ENCODE measurements around the gene GCNT3. TPM values are rescaled to one million over a fixed set of nuclear protein-coding genes. Genes with fewer than 3 reads are reported as not detected.

The GCNT3 gene
- total RNA-seq (under 1 TPM in 2 of 4 donors, not detected in 2; 0.06 to 0.53 TPM), polyA plus RNA-seq (0.02 TPM)
- long read RNA-seq, donor 1: 0 reads
- long read RNA-seq, donor 2: 0 reads
- long read RNA-seq, donor 3: 0 reads
- long read RNA-seq, donor 4: 0 reads

- Histone ChIP-seq H3K9me3 (ENCODE audit: control insufficient read depth, low read length) (no peaks in the 10 kb centered on the region), H3K27me3 (ENCODE audit: control insufficient read depth, insufficient read depth) (no peaks in the 10 kb centered on the region), H3K27ac (ENCODE audit: low read length) (no peak within 1 kb of the TSS), H3K4me3 (ENCODE audit: low read length) (no peak within 1 kb of the TSS), H3K4me1 (ENCODE audit: control insufficient read depth, insufficient read depth, low read length) (no peaks in the 10 kb centered on the region)
- WGBS: 75% methylated on average over 8 of the region's 8 CpGs
- intact Hi-C loops (cut with DNase I): no loop called here
- ATAC-seq (no peak), DNase-seq (no peak)
Observed at GRCh38 chr15:59611276-59612260, at the start of gene GCNT3. GCNT3 (plus strand) TSS chr15:59611783; CDS start chr15:59618239, 6,456 bp downstream.

GRCh38 chr15:59562448-59563186 lies 49.0 kb upstream of the GCNT3 start:
- Histone ChIP-seq H3K27ac (ENCODE audit: low read length) (no peak overlapping the region), H3K9me3 (ENCODE audit: control insufficient read depth, low read length) (no peaks in the 10 kb centered on the region), H3K4me3 (ENCODE audit: low read length) (no peak overlapping the region), H3K4me1 (ENCODE audit: control insufficient read depth, insufficient read depth, low read length) (no peaks in the 10 kb centered on the region), H3K27me3 (ENCODE audit: control insufficient read depth, insufficient read depth) (no peaks in the 10 kb centered on the region)
- ATAC-seq (no peak), DNase-seq (no peak)
- WGBS: 94% methylated on average over 2 of the region's 2 CpGs
- intact Hi-C loops (cut with DNase I): no loop called here

- no peak for ATAC-seq
- H3K4me3 ChIP-seq (ENCODE audit: low read length): no peak overlapping the region
- H3K27ac ChIP-seq (ENCODE audit: low read length): no peak overlapping the region
- 92% methylated on average over 4 of the region's 4 CpGs for WGBS
- H3K4me1 ChIP-seq (ENCODE audit: control insufficient read depth, insufficient read depth, low read length): no peaks in the 10 kb centered on the region
- intact Hi-C loops (cut with DNase I): no loop called here
- no peaks in the 10 kb centered on the region for H3K9me3 ChIP-seq (ENCODE audit: control insufficient read depth, low read length)
- no peaks in the 10 kb centered on the region for H3K27me3 ChIP-seq (ENCODE audit: control insufficient read depth, insufficient read depth)
- DNase-seq: no peak
Observed at GRCh38 chr15:59565299-59565698, 46.3 kb upstream of the GCNT3 start.

- DNase-seq (no peak), ATAC-seq (no peak)
- Histone ChIP-seq H3K4me3 (ENCODE audit: low read length) (no peak overlapping the region), H3K27ac (ENCODE audit: low read length) (no peak overlapping the region), H3K9me3 (ENCODE audit: control insufficient read depth, low read length) (no peaks in the 10 kb centered on the region), H3K27me3 (ENCODE audit: control insufficient read depth, insufficient read depth) (no peaks in the 10 kb centered on the region), H3K4me1 (ENCODE audit: control insufficient read depth, insufficient read depth, low read length) (no peaks in the 10 kb centered on the region)
- WGBS: 94% methylated on average over 1 of the region's 1 CpG
- intact Hi-C loops (cut with DNase I): no loop called here
Observed at GRCh38 chr15:59567324-59567723, 44.3 kb upstream of the GCNT3 start.

GRCh38 chr15:59569477-59569876 lies 42.1 kb upstream of the GCNT3 start:
- no peak overlapping the region for H3K4me3 ChIP-seq (ENCODE audit: low read length)
- H3K27ac ChIP-seq (ENCODE audit: low read length): no peak overlapping the region
- DNase-seq (no peak), ATAC-seq (no peak)
- 79% methylated on average over 8 of the region's 8 CpGs for WGBS
- H3K9me3 ChIP-seq (ENCODE audit: control insufficient read depth, low read length): no peaks in the 10 kb centered on the region
- intact Hi-C loops (cut with DNase I): no loop called here
- no peaks in the 10 kb centered on the region for H3K4me1 ChIP-seq (ENCODE audit: control insufficient read depth, insufficient read depth, low read length)
- H3K27me3 ChIP-seq (ENCODE audit: control insufficient read depth, insufficient read depth): no peaks in the 10 kb centered on the region

GRCh38 chr15:59570315-59570714 lies 41.3 kb upstream of the GCNT3 start:
- H3K4me3 ChIP-seq (ENCODE audit: low read length): no peak overlapping the region
- H3K4me1 ChIP-seq (ENCODE audit: control insufficient read depth, insufficient read depth, low read length): no peaks in the 10 kb centered on the region
- DNase-seq (no peak), ATAC-seq (no peak)
- H3K9me3 ChIP-seq (ENCODE audit: control insufficient read depth, low read length): no peaks in the 10 kb centered on the region
- H3K27me3 ChIP-seq (ENCODE audit: control insufficient read depth, insufficient read depth): no peaks in the 10 kb centered on the region
- intact Hi-C loops (cut with DNase I): no loop called here
- no peak overlapping the region for H3K27ac ChIP-seq (ENCODE audit: low read length)
- WGBS: 66% methylated on average over 3 of the region's 3 CpGs

DNA sequence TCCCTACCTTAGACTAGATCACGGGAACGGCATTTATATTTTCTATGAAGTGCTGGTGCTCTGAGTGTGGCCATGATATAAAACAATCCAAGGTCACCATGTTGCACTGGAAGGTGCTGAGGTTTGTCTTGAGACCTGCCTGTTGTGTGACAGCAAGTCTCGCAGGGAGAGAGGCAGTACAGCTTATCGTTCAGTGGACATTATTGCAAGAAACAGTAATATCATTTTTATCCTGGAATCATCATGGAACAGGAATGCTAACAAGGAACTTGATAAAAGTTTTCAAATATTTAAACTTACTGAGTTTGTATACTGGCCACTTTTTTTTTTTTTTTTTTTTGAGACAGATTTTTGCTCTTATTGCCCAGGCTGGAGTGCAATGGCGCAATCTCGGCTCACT lies 40.0 kb upstream of the GCNT3 start:
- ATAC-seq (no peak), DNase-seq (no peak)
- H3K9me3 ChIP-seq (ENCODE audit: control insufficient read depth, low read length): no peaks in the 10 kb centered on the region
- 94% methylated on average over 6 of the region's 6 CpGs for WGBS
- no peak overlapping the region for H3K27ac ChIP-seq (ENCODE audit: low read length)
- intact Hi-C loops (cut with DNase I): no loop called here
- no peak overlapping the region for H3K4me3 ChIP-seq (ENCODE audit: low read length)
- H3K27me3 ChIP-seq (ENCODE audit: control insufficient read depth, insufficient read depth): no peaks in the 10 kb centered on the region
- no peaks in the 10 kb centered on the region for H3K4me1 ChIP-seq (ENCODE audit: control insufficient read depth, insufficient read depth, low read length)

DNA sequence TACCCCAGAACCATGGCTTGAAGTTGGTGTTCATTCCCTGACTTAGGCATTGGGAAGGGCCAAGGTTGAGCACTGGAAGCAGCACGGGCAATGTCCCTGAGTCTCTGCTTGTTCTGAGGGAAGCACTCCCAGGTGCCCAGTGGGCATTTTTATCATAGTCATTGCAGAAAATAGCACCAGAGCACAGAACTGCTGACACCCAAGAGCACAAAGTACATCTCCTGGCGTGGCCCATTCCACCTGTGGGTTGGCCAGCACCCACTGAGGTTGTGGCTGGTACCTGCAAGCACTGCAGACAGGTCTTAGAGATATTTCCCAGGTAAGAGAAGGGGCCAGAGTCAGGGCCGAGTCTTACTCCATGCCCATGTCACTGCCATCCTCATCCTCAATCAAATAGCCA lies 28.5 kb upstream of the GCNT3 start:
- Histone ChIP-seq H3K9me3 (ENCODE audit: control insufficient read depth, low read length) (no peaks in the 10 kb centered on the region), H3K27ac (ENCODE audit: low read length) (no peak overlapping the region), H3K27me3 (ENCODE audit: control insufficient read depth, insufficient read depth) (no peaks in the 10 kb centered on the region), H3K4me3 (ENCODE audit: low read length) (no peak overlapping the region), H3K4me1 (ENCODE audit: control insufficient read depth, insufficient read depth, low read length) (no peaks in the 10 kb centered on the region)
- ATAC-seq (no peak), DNase-seq (no peak)
- 81% methylated on average over 3 of the region's 3 CpGs for WGBS
- intact Hi-C loops (cut with DNase I): no loop called here

GRCh38 chr15:59587085-59587826 lies 24.3 kb upstream of the GCNT3 start:
- Histone ChIP-seq H3K9me3 (ENCODE audit: control insufficient read depth, low read length) (no peaks in the 10 kb centered on the region), H3K27ac (ENCODE audit: low read length) (no peak overlapping the region), H3K27me3 (ENCODE audit: control insufficient read depth, insufficient read depth) (no peaks in the 10 kb centered on the region), H3K4me3 (ENCODE audit: low read length) (no peak overlapping the region), H3K4me1 (ENCODE audit: control insufficient read depth, insufficient read depth, low read length) (no peaks in the 10 kb centered on the region)
- no peak for ATAC-seq
- WGBS: 66% methylated on average over 3 of the region's 3 CpGs
- intact Hi-C loops (cut with DNase I): no loop called here
- no peak for DNase-seq

- no peak for ATAC-seq
- Histone ChIP-seq H3K4me1 (ENCODE audit: control insufficient read depth, insufficient read depth, low read length) (peaks cover 2% of the 10 kb centered on the region), H3K4me3 (ENCODE audit: low read length) (no peak overlapping the region), H3K27ac (ENCODE audit: low read length) (no peak overlapping the region), H3K9me3 (ENCODE audit: control insufficient read depth, low read length) (no peaks in the 10 kb centered on the region), H3K27me3 (ENCODE audit: control insufficient read depth, insufficient read depth) (no peaks in the 10 kb centered on the region)
- no peak for DNase-seq
- 80% methylated on average over 7 of the region's 7 CpGs for WGBS
- intact Hi-C loops (cut with DNase I): no loop called here
Observed at GRCh38 chr15:59590027-59590426, 21.6 kb upstream of the GCNT3 start.

Data from right cardiac atrium (tissue), 5 donors.